Measurements from ENCODE around the gene PIWIL4.

DNA sequence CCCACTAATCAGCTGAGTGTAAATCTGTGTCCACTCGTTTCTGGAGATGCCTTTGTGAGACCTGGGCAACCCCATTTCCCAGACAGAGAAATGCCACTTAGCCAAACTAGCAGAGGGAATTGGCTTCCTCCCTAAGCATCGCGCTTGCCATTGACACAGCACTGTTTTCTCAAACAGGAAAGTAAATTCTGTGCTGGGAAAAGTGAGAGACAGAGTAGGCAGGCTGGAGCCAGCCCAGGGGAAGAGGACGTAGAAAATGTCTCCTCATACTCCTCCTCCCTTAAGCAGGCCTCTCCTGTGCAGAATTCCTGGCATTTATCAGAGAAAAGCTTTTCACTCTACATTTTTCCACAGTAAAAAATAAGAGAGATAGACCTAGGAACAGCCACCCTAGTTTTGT is 101.9 kb downstream of the PIWIL4 start:
- TF ChIP-seq SP1 (IDR thresholded peaks at IDR 0.05) (no peak), SUZ12 (IDR thresholded peaks at IDR 0.05) (no peak), TARDBP (IDR thresholded peaks at IDR 0.05) (no peak)

Measured in HEK293T (cell line).